Middle frontal gyrus (tissue), 1 donor: ENCODE measurements around the gene MAD1L1.

Experiments used
- DNase-seq: peaks from one replicate; pipeline ENCODE4 v3.0.0-alpha.2; 2015; ENCODE audit warnings: low spot score; ENCODE audit errors: extremely low spot score

The MAD1L1 gene

DNA sequence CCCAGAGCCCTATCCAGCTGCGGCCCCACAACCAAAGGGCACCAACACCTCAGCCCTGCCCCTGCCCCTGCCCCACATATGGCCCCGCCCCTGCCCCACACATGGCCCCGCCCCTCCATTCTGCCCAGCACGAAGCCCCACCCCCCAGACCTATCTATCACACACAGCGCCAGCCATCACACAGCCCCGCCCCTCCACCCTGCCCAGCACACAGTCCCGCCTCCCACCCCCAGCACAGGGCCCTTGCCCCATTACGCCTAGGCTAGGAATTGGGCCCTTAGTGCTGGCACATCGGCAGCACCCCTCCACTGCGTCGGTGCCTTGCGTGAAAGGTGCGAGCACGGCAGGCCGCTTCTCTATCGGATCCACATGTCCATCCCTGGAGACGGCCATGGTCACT is 126.8 kb downstream of the MAD1L1 start:
- DNase-seq = no peak

DNA sequence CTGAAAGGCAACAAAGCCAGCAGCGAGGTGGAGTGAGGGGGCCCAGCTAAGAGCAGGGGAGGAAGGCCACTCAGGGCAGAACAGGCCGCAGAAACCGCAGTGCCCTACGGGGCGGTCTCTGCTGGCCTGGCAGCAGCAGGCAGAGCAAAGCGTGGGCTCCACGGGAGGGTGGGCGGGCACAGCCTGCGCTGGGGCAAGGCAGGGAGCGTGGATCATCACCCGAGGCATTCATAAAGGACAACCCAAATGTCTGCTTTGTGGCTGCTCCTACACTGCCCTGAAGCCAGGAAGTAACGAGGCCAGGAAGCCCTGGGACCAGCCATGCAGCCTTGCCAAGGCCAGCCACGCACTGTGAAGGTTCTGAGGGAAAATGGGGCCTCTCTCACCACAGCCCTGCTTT is 127.5 kb downstream of the MAD1L1 start:
- DNase-seq = no peak

DNA sequence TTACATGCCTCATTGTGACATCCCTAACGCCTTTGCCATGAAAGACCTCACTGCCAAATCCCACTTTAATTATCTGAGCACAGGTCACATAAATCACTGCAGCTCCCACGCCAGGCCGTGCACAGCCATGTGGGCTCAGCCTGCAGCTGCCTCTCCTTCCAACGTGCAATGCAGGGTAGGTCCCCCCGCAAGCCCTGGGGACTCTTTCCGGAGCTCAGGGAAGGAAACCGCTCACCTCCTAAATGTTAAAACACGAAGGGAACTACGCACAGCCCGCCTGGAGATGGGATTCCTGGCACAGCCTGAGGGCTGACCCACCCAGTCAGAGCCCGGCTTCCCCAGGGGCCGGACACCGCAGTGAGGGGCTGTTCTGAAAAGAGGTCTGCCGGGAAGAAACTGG is 128.0 kb downstream of the MAD1L1 start:
- no peak for DNase-seq

DNA sequence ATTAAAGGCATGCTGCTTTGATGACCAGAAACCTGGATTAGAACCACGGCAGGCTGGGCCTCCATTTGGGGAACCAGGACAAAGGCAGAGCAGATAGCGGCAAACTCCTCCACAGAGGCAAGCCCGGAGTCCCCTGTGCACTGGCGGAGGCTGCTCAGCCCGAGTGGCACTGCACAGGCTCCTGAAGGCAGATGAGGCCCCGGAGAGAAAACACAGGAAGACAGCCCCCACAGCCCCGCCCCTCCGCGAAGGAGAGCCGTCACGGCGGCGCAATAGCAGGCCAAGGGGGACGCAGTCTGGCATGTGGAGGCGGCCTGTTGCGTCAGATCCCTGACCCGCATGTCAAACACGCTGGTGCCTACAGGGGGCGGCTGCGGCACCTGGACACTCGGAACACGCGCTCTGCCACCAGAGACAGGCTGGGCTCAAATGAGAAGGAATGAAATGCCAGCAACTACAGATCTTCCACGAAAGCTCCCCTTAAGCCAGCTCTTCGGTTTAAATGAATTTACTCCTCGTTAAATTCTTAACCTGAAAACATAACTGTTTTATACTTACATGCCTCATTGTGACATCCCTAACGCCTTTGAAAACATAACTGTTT is 128.5 kb downstream of the MAD1L1 start:
- DNase-seq = no peak

DNA sequence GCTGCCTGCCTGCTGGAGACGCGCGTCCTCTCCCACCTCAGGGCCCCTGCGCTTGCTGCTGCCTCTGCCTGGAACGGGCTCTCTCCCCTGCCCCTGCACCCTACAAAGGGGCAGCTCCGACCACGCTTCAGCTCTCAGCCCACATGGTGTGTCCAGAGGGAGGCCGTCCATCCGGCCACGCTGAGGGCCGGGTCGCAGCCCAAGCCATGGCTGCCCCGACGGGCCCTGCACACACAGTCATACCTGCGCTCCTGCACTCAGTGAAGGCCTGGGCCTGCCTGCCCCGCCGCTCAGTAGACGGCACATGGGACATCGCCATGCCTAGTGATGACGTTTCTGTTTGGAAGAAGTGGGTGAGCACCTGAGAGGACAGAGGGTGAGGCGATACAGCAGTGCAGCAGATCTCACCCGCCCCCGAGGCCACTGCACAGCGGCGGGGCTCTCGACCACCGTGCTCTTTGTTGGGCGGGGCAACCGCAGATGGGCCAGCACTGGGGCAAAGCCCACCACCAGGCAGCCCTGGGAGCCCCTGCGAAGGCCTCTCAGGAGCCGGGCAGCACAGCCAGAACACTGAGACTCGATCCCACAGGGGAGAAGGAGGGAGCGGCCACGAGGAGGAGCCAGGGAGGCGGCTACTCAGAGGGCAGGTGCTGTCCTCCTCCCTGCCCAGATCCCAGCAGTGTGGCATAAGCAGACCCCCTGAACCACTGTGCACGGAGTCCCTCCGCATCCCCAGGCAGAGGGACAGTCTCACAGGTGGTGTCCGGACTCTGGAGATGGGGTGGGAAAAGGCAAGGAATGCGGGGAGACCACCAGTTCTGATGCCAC is 129.5 kb downstream of the MAD1L1 start:
- no peak for DNase-seq

DNA sequence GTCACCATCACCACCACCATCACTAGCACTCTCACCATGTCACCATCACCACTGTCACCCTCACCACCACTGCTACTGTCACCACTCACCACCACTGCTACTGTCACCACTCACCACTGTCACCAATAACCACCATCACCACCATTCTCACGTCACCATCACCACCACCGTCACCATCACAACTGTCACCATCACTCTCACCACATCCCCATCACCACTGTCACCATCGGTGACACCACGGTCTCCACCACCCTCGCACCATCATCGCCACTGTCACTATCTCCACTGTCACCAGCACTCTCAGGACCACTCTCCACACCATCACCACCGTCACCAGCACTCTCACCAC is 130.4 kb downstream of the MAD1L1 start:
- DNase-seq = no peak

DNA sequence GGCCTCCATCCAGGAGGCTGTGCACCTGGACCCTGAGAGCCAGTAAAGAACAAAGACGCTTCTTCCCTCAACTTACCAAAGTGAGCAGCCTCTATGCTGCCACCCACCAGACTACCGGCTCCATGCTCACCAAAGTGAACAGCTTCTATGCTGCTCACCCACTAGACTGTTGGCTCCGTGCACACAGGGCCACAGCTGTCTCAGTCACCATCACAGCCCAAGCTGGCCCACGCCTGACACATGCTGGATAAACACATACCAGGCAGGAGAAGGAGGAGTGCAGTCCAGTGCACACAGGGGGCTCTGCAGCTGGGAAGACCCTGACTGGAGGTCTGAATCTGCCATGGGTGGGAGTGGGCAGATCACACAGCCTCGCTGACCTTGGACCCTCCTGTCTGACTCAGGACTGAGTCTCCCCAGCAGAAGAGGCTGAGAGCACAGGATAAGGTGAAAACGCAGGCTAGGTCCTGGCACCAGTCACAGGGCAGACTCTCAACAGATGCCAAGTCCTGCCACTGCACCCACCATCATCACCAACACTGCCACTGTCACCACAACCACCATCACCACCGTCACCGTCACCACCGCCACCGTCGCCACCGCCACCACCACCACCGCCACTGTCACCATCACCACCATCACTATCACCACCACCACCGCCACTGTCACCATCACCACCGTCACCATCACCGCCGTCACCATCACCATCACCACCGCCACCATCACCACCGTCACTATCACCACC is 130.9 kb downstream of the MAD1L1 start:
- DNase-seq = no peak

DNA sequence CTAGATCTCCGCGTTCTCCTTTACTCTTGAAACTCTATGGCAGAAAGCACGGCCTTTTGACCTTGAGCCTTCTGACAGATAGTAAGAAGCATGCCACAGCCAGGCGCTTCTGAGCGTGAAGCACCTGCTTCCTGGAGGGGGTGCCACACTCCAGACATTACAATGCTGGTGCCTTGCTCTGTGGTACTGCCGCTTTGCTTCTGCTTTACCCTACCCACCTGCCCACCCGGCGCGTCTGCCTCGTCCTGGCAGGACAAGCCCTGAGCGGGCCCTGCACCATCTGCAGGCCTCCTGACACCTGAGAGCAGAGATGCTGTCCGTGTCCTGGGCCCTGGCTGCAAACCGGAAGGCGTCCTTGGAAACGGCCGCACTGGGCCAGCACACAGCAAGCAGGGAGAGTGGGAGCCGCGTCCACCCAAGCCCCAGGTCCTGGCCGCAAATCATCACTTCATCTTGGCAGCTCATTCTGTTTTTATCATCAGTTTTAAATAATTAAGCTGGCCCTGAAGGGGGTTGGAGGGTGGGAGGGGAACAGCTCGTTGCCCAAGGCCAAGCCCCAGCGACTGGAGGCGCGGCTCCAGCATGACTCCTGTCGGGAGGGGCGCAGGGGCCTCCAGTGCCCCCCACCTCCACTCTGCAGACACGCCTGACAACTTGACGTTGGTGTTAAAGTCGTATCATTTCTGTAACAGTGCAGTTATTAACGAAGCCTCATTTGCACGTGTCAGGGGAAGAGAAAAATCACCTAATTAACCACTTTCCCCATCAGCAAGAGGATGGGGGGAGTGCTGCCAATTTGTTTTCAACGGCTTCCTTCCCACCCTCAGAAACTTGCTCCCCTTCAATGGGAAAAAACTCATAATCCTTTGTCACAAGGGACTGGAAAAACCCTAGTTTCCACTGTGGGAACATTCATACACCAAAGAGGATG is 132.2 kb downstream of the MAD1L1 start:
- DNase-seq = no peak

DNA sequence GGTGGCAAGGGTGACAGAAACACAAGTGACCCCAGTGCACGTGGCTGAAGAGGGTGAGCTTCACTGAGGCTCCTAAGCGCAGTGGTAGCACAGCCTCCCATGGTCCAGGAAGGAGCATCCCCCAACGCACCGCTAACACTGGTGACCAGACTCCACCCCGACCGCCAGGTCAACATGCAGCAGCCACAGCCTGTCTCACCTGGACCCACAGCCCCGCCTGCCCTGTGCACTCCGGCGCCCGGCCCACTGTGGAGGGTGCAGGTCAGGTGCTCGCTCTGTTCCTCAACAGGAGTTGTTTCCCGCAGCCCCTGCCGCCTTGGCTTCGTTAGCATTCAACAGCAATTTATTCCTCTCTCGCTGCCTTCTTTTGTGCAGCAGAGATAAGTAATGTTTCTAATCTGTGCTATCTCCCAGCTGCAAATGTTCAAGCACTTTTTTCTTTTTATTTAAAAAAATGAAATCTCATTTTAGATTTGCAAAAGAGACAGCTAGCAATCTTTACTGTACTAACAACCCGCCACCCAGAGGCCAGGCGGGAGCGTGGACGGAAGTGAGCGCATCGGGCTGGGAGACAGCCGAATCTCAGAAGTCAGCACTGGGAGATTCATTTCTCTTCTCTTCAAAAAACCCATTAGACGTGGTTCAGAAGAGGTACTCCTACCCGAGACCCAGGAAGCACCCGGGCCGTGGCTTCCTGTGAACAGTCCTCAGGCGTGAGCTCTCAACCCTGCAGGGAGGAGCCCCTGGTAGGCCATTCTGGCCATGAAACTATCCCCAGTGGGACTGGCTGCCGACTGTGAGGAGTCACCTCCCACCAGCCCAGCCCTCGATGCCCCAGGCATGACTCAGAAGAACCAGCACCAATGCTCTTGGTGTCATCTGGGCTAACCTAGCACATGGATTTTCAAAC is 133.4 kb downstream of the MAD1L1 start:
- DNase-seq = no peak

DNA sequence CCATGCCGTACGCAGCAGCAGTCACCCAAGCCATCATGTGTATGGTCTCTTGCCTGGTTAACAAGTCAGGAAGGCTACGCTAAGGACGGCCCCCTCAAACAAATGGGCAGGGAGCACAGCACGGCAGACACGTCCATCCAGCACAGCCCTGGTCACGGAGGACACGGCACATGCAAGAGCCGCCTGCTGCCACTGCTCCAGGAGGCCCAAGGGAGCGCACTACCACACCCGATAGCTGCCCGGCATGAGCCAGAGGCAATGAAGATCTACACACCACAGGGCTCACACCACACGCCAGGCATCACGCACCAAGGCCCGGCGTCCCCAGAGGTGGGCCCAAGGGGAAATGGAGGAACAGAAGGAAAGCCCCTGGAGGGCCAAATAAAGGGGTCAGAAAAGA is 134.2 kb downstream of the MAD1L1 start:
- DNase-seq = no peak

DNA sequence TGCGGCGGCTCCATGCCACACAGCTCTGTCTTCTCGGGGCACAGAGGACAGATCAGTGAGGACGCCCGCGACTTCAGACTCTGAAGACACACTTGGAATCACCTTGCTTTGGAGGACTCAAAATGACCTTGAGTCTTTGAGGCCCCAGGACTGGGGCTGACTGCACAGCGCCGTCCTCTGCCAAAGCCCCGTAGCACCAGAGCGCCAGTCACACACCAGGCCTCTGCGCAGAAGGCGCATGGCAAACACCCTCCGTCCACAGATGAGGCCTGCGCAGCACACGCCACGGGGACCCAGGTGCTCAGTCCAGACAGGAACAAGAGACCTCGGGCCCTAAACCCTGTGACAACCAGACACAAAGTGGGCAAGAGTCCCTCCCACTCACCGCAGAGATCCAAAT is 134.7 kb downstream of the MAD1L1 start:
- DNase-seq = no peak

DNA sequence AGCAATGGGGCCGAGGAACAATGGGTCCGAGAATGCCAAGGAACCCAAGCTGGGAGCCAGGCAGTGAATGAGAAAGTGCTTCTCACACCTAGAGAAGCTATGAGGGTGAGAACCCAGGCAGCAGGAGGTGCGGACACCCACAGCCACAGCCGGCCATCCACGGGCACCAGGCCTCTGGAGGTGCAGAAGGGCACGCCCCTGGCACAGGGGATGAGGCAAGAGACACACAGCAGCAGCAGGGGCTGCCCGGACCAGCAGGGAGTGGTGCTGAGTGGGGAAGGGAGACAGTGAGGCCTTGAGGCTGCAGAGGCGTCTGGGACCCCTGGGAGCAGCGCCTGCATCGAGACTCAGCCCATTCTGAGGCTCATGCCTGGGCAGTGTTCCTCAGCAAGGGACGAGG is 135.3 kb downstream of the MAD1L1 start:
- no peak for DNase-seq

DNA sequence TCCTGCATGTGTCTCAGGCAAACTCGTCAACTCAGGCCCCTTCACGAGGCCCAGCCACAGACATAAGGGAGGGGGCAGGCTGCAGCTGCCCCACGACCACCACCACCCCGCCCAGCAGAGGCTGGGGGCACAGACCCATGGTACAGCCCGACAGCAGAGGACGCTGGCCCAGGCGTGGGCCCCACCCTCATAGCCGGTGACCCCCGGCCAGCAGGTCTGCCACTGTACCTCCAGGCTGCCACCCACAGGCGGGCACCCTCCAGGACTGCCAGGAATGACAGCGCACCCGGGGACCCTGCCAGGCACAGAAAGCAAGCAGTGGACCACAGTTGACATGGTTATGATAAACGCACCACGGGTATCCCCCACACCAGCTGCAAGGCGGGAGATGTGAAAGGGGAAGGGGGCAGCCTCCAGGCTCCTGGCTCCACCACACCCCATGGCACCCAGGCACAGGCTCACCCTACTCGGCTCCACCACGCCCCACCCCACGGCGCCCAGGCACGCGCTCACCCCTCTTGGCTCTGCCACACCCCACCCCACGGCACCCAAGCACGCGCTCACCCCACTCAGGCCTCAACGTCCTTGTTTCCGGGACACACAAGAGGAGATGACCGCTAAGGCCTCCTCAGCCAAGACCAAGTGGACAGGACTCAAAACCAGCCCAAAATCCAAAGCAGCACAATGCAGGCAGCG is 135.9 kb downstream of the MAD1L1 start:
- no peak for DNase-seq

DNA sequence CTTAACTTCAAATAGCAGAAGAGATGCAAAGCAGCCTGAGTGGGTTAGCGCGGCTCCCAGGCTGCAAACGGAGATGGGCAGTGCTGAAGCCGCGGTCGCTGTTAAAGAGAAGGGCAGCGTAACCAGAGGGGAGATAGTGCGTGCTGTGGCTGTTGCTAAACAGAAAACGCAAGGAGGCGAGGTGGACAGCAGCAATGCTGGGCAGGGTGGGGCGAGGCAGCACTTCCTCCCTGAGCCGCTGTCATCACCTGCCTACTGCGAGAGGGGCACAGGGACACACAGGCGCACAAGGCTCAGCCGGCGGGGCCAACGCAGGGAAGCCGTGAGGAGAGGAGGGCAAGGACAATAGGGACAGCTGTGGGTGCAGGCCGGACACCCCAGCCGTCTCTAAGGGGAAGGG is 137.3 kb downstream of the MAD1L1 start:
- DNase-seq = no peak

DNA sequence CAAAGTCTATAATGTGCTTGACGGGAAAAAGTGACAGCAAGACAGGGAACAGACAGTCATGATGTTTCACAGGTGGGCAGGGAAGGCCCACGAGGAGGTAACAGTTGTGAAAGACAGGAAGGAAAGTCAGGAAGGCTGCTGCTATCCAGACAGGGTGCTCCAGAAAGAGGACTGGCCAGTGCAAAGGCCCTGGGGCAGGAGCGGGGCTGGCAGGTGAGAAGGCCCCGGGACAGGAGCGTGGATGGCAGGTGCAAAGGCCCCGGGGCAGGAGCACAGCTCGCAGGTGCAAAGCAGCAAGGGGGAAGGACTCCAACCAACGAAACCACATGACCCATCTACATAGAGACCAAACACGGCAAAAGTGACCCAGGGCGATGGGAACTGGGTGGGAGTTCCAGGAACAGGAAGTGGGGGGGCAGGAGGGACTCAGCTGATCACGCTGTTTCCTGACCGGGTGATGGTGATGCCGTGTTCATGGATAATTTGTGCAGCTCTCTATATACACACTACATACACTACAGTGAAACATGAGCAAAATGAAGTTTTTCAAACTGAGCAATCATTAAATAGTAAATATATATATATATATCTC is 138.2 kb downstream of the MAD1L1 start:
- DNase-seq = no peak

DNA sequence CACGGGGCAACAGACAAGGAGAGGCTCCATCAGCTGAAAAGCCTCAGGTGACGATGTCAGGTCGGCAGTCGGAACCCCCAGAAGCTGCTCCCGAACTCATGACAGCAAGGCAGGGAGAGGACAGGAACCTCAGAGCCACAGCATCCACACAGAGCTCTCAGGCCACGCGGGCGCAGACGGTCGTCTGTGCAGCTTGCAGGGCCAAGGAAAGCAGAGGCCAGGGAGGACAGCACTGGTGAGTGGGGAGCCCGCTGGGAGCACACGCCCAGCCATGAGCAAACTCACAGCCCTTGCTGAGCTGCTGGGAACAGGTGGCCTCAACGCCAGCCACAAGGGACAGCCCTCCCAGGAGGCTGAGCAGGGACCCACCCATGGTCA is 138.9 kb downstream of the MAD1L1 start:
- no peak for DNase-seq

DNA sequence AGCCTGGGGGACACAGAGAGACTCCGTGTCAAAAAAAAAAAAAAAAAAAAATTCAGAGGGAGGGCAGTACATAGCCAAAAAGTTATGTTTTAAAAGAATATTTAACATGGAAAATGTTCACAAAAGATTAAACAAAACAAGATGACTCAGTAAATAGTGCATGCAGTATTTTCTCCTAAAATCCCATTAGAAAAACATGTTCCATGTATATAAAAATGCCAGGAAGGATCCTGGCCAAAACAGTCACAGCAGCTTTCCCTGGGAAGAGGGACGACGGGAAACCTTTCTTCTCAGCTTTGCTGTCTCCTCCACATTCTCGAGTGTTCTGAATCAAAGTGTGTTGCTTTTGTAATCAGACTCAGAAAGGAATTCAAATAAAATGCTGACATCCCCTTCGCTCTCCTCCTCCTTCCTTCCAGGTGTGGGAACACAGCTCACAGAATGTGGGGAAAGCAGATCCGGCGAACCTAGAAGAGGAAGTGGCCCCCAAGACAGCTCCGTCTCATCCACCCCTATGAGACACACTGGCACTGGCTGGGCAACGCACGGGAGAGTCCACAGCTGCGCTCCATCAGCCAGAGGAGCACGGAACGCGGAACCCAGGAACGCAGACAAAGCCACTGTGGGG is 139.4 kb downstream of the MAD1L1 start:
- no peak for DNase-seq

DNA sequence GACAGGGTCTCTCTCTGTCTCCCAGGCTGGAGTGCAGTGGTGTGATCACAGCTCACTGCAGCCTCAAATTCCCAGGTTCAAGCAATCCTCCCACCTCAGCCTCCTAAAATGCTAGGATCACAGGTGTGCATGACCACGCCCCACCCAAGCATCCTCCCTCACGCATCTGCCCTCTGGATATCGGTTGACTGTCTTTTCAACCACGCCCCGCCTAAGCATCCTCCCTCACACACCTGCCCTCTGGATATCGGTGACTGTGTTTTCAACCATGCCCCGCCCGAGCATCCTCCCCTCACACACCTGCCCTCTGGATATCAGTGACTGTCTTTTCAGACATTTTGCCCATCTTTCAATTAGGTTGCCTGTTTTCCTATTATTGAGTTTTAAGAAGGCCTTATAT is 140.5 kb downstream of the MAD1L1 start:
- no peak for DNase-seq
